WTC11 (cell line): ENCODE data around the gene SLC16A9.

Source experiments
- CTCF ChIP-seq: fragments of 200-600 bp; IDR thresholded peaks from 2 replicates; pipeline ENCODE4 v1.8.0; 2022; ENCODE audit warnings: antibody characterized with exemption
- KAT7 ChIP-seq: sonication (generic); formaldehyde crosslinking; IDR thresholded peaks from 2 replicates; pipeline ENCODE4 v1.8.1; 2023; ENCODE audit warnings: missing genetic modification reagents, mild to moderate bottlenecking, borderline replicate concordance
- NR2C2 ChIP-seq: sonication (generic); formaldehyde crosslinking; IDR thresholded peaks from 2 replicates; pipeline ENCODE4 v1.8.0; 2022; ENCODE audit warnings: mild to moderate bottlenecking, missing genetic modification reagents
- PRDM15 ChIP-seq: sonication (generic); formaldehyde crosslinking; IDR thresholded peaks from 2 replicates; pipeline ENCODE4 v1.8.0; 2022; ENCODE audit warnings: missing genetic modification reagents
- SOX15 ChIP-seq: fragments of 250-450 bp; sonication (Bioruptor Pico); IDR thresholded peaks from 2 replicates; pipeline ENCODE4 v1.9.0; 2021; ENCODE audit warnings: mild to moderate bottlenecking

DNA sequence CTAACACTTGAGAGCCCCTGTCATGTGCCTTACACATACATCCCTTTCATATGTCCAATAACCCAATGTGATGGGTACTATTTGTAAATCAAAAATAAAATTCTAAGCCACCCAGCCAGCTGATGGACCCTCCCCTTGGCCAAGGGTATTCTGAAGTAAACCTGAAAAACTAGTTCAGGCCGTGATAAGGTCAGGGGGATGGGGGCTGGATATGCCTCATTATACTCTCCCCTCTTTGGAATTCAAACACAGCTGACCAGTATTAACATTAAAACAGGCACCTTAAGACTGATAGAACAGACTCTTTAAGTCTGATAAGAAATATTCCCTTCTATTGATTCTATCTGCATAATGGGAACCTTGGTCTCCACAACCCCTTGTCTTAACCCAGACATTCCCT, 51.9 kb downstream of the SLC16A9 start:
- TF ChIP-seq NR2C2 (no peak), PRDM15 (CRISPR knock-in tag) (no peak), KAT7 (no peak), CTCF (no peak), SOX15 (CRISPR knock-in tag) (no peak)
